HG03103 (cell line): ENCODE results near the gene HPS6.

Experiments used
- ATAC-seq: cut with Tn5 transposase; IDR thresholded peaks from one replicate; pipeline ENCODE4 v1.9.1; 2021; ENCODE audit warnings: low read depth; ENCODE audit not compliant: unreplicated experiment

HPS6 gene

GRCh38 chr10:102067091-102067916 lies 2.2 kb downstream of the HPS6 start:
- ATAC-seq: no peak

GRCh38 chr10:102068216-102068615 lies 3.1 kb downstream of the HPS6 start:
- no peak for ATAC-seq

GRCh38 chr10:102069071-102069470 lies 3.9 kb downstream of the HPS6 start:
- ATAC-seq: no peak

GRCh38 chr10:102072673-102073527 lies 7.8 kb downstream of the HPS6 start:
- ATAC-seq: no peak

- no peak for ATAC-seq
These were observed 18.4 kb downstream of the HPS6 start for GRCh38 chr10:102083541-102083940.

GRCh38 chr10:102085336-102085735 lies 20.2 kb downstream of the HPS6 start:
- no peak for ATAC-seq

- ATAC-seq: no peak
These were observed 21.0 kb downstream of the HPS6 start for GRCh38 chr10:102086196-102086595.

- no peak for ATAC-seq
These were observed 25.6 kb downstream of the HPS6 start for GRCh38 chr10:102090772-102091171.

GRCh38 chr10:102096449-102096848 lies 31.3 kb downstream of the HPS6 start:
- ATAC-seq: no peak

GRCh38 chr10:102101152-102101551 lies 36.0 kb downstream of the HPS6 start:
- no peak for ATAC-seq

- ATAC-seq: no peak
These were observed 37.3 kb downstream of the HPS6 start for GRCh38 chr10:102102421-102102820.

GRCh38 chr10:102106998-102107397 lies 41.8 kb downstream of the HPS6 start:
- no peak for ATAC-seq

- ATAC-seq: no peak
These were observed 44.3 kb downstream of the HPS6 start for GRCh38 chr10:102109166-102110116.

GRCh38 chr10:102111276-102111675 lies 46.1 kb downstream of the HPS6 start:
- ATAC-seq: no peak

GRCh38 chr10:102112210-102112817 lies 47.2 kb downstream of the HPS6 start:
- no peak for ATAC-seq

- ATAC-seq: no peak
These were observed 48.3 kb downstream of the HPS6 start for GRCh38 chr10:102113261-102113955.

- no peak for ATAC-seq
These were observed 49.1 kb downstream of the HPS6 start for GRCh38 chr10:102113956-102114857.

- peak; percentile 61 for ATAC-seq
These were observed 49.9 kb downstream of the HPS6 start for GRCh38 chr10:102114861-102115618.
